GM12801 (cell line): ENCODE measurements around the gene VMAC.

ENCODE experiments used
- TF ChIP-seq, protein P1 (sequence below): IDR thresholded peaks from one replicate; pipeline ENCODE4 v1.5.1; 2011; ENCODE audit warnings: control low read depth; ENCODE audit not compliant: insufficient read length; ENCODE audit errors: extremely low read depth

The VMAC gene

DNA sequence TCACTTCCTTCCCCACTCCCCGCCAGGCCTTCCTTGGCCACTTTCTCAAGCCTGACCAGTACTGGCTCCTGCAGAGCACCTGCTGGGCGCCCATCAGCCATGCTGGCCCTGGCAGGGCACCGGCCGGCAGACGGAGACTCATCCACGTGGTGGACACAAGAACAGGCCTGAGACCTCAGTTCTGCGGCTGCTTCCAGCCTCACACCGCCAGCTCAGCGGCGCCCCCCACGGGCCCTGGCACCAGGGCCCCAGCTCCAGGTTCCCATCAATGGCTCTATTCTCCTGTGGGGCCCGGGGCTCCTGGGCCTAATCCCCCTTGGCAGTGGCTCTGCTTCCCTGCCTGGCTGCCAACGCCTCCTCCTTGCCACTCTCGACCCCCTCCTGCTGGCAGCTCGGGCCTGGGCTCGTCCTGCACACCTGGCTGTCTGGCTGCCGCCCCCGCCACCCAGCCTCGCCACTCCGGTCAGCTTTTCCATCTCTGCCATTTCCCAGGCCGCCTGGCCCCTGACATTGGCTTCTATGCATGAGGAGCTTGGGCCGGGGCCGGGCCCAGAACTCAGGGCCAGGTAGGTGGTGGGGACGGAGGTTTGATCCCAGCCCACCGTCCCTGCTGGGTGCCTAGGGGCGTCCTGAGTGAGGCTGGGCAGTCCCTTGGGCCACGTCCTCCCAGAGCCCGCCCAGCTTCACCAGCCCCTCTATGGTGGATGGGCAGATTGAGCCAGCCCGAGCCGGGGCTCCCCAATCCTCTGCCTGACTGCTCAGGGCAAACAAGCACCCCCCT lies 7.3 kb upstream of the VMAC start:
- TF ChIP-seq, protein P1, sequence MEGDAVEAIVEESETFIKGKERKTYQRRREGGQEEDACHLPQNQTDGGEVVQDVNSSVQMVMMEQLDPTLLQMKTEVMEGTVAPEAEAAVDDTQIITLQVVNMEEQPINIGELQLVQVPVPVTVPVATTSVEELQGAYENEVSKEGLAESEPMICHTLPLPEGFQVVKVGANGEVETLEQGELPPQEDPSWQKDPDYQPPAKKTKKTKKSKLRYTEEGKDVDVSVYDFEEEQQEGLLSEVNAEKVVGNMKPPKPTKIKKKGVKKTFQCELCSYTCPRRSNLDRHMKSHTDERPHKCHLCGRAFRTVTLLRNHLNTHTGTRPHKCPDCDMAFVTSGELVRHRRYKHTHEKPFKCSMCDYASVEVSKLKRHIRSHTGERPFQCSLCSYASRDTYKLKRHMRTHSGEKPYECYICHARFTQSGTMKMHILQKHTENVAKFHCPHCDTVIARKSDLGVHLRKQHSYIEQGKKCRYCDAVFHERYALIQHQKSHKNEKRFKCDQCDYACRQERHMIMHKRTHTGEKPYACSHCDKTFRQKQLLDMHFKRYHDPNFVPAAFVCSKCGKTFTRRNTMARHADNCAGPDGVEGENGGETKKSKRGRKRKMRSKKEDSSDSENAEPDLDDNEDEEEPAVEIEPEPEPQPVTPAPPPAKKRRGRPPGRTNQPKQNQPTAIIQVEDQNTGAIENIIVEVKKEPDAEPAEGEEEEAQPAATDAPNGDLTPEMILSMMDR: no peak

- TF ChIP-seq, protein P1: no peak
Measured at GRCh38 chr19:5899728-5900526, 4.7 kb upstream of the VMAC start.

DNA sequence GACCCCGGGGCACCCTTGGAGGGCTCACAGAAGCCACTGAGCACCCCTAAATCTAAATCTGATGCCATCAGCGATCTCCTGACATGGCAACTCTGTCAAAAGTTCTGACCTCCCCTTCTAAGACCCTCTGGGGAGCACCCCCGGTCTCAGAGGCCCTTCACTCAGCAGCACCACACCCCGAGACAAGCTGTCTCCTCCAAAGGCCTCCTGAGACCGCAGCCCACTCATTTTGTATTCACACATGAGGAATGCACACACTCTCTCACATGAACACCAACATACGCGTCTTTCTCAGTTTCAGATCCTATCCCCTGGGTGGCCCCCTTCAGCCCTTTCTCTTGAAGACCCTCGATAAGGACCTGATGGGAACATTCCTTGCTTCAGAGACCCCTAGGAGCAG lies 3.7 kb upstream of the VMAC start:
- TF ChIP-seq, protein P1: no peak

GRCh38 chr19:5903056-5903623 lies 1.5 kb upstream of the VMAC start:
- TF ChIP-seq, protein P1: no peak

DNA sequence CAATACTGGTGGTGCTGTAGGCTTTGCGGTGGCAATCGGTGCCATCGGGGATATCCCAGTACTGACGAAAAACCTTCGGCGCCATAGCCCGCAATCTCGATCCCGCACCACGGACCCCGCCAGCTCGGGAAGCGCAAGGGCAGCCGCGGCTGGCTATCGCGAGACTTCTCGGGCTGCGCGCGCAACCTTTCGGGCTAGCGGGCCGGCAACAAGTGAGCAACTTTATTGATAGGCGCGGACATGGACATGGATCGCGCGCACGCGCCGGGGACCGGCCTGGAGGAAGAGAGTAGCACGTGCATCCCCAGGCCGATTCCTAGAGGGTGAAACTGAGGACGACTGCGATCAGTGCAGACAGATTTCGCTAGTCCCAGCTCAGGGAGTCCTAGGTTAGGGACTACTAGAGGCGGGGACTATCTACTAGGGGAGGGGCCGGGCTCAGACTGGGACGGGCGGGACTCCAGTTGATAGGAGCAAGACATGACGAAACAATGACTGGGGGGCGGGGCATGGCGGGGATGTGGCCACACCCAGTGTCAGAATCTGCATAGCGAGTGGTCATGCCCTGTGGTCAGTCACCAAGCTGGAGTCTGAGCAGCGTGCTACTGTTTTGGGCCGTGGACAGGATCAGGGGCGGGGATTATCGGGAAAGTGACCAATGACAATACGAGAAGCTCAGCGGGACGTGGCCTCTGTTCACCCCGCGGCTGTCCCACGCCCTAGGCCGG lies 884 bp upstream of the VMAC start, which contains the start of gene NDUFA11:
NDUFA11 (minus strand) TSS at position 167 of the 728 bp plus-strand sequence; CDS start at position 85, 82 bp downstream.
- TF ChIP-seq, protein P1: no peak

DNA sequence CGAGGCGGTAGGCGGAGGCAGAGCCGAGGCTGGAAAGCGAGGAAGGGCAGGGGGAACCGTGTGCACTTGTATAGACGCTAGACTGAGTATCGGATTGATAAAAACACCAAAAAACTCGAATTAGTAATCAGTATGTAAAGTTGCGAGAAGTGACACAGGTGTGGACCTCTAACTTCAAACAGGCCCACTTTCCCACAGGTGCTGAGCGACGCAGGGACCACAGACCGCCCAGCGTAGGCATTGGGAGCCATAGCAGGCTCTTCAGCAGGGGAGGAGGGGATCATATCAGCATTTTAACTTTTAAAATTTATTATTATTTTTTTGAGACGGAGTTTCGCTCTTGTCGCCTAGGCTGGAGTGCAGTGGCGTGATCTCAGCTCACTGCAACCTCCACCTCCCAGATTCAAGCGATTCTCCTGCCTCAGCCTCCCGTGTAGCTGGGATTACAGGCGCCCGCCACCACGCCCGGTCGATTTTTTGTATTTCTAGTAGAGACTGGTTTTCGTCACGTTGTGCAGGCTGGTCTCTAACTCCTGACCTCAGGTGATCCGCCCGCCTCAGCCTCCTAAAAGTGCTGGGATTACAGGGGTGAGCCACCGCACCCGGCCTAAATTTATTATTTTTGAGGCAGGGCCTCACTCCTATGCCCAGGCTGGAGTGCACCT lies 574 bp downstream of the VMAC start:
- TF ChIP-seq, protein P1: no peak
